OCI-LY7 (cell line): ENCODE measurements around the gene CEACAM4.
"Not testable (repeated sequence)": the region's sequence is repeated elsewhere in the genome, so short reads cannot be mapped to it uniquely, and the experiment has no call there.

Experiments
- CTCF ChIP-seq: fragments of 200-600 bp; sonication (generic); conservative IDR thresholded peaks from 2 replicates; pipeline ENCODE4 v1.5.1; 2014; ENCODE audit warnings: mild to moderate bottlenecking, antibody characterized with exemption, low read length, moderate library complexity, mixed read lengths
- EZH2phosphoT487 ChIP-seq: fragments of 200-600 bp; sonication (generic); IDR thresholded peaks from 2 replicates; pipeline ENCODE4 v1.6.1; 2018; ENCODE audit warnings: low read depth, borderline replicate concordance, mild to moderate bottlenecking, mixed run types, antibody characterized with exemption, low read length, moderate library complexity, mixed read lengths

- not testable (repeated sequence) for TF ChIP-seq CTCF, EZH2phosphoT487
These were observed 45.8 kb downstream of the CEACAM4 start for GRCh38 chr19:41581068-41581467.
